ENCODE data around the gene AGFG2.

The AGFG2 gene

GRCh38 chr7:100614308-100614861 lies 75.4 kb downstream of the AGFG2 start:
- DNase-seq = no peak
